ENCODE results near the gene KIRREL2. TPM values are rescaled to one million over a fixed set of nuclear protein-coding genes. Genes with fewer than 3 reads are reported as not detected.

The KIRREL2 gene
- total and polyA plus RNA-seq, 9 of the 15 experiments (the other 6 are each of a cell fraction or from before 2014, with no cell fraction given): 0.01 to 0.12 (median 0.09) TPM; not detected in 4

DNA sequence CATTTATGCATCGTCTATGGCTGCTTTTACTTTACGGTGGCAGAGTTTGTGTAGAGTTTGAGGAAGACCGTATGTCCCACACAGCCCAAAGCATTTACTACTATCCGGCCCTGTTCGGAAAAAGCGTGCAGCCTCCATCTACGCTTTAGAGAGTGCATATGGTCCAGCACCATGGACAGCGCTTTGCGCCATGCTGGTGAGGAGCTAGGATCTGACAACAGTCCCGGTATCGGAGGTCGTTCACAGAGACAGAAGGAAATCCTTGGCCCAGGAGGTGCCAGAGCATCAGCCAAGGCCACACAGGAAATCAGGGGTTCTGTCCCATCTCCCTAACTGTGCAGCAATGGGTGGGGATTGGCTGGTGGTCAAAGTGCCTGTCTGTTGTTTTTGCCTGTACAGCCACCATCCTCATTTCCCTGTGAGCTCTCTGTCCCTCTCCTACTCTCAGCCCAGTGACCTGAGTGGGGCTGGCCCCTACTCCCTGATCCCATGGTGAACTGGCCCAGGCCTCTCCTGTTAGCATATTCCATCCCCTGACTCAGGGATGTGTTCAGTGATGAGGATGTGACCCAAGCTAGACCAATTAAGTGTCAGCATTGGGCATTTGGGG lies 27.9 kb upstream of the KIRREL2 start (continued):
- no peak for TF ChIP-seq FOXM1 (IDR thresholded peaks at IDR 0.05; ENCODE audit: low read depth)
- TF ChIP-seq FOXM1 (CRISPR knock-in tag; IDR thresholded peaks at IDR 0.05; ENCODE audit: low read depth): peak; percentile 80; the same call in 1 of the 2 replicates
- TF ChIP-seq, protein P1, sequence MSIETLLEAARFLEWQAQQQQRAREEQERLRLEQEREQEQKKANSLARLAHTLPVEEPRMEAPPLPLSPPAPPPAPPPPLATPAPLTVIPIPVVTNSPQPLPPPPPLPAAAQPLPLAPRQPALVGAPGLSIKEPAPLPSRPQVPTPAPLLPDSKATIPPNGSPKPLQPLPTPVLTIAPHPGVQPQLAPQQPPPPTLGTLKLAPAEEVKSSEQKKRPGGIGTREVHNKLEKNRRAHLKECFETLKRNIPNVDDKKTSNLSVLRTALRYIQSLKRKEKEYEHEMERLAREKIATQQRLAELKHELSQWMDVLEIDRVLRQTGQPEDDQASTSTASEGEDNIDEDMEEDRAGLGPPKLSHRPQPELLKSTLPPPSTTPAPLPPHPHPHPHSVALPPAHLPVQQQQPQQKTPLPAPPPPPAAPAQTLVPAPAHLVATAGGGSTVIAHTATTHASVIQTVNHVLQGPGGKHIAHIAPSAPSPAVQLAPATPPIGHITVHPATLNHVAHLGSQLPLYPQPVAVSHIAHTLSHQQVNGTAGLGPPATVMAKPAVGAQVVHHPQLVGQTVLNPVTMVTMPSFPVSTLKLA (conservative IDR thresholded peaks at IDR 0.05): peak; percentile 83 to 91
- peak; percentile 75 to 96 for TF ChIP-seq SIN3A (IDR thresholded peaks at IDR 0.05; ENCODE audit: borderline replicate concordance in 2 of 2, control insufficient read depth in 1 of 2, low read depth in 2 of 2, low read length in 2 of 2)
- no peak for TF ChIP-seq TBP (optimal IDR thresholded peaks at IDR 0.05; ENCODE audit: low read depth, low read length)
- TF ChIP-seq, protein P2, sequence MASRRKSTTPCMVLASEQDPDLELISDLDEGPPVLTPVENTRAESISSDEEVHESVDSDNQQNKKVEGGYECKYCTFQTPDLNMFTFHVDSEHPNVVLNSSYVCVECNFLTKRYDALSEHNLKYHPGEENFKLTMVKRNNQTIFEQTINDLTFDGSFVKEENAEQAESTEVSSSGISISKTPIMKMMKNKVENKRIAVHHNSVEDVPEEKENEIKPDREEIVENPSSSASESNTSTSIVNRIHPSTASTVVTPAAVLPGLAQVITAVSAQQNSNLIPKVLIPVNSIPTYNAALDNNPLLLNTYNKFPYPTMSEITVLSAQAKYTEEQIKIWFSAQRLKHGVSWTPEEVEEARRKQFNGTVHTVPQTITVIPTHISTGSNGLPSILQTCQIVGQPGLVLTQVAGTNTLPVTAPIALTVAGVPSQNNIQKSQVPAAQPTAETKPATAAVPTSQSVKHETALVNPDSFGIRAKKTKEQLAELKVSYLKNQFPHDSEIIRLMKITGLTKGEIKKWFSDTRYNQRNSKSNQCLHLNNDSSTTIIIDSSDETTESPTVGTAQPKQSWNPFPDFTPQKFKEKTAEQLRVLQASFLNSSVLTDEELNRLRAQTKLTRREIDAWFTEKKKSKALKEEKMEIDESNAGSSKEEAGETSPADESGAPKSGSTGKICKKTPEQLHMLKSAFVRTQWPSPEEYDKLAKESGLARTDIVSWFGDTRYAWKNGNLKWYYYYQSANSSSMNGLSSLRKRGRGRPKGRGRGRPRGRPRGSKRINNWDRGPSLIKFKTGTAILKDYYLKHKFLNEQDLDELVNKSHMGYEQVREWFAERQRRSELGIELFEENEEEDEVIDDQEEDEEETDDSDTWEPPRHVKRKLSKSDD (conservative IDR thresholded peaks at IDR 0.05; ENCODE audit: low read length): no peak
- TF ChIP-seq, protein P3, sequence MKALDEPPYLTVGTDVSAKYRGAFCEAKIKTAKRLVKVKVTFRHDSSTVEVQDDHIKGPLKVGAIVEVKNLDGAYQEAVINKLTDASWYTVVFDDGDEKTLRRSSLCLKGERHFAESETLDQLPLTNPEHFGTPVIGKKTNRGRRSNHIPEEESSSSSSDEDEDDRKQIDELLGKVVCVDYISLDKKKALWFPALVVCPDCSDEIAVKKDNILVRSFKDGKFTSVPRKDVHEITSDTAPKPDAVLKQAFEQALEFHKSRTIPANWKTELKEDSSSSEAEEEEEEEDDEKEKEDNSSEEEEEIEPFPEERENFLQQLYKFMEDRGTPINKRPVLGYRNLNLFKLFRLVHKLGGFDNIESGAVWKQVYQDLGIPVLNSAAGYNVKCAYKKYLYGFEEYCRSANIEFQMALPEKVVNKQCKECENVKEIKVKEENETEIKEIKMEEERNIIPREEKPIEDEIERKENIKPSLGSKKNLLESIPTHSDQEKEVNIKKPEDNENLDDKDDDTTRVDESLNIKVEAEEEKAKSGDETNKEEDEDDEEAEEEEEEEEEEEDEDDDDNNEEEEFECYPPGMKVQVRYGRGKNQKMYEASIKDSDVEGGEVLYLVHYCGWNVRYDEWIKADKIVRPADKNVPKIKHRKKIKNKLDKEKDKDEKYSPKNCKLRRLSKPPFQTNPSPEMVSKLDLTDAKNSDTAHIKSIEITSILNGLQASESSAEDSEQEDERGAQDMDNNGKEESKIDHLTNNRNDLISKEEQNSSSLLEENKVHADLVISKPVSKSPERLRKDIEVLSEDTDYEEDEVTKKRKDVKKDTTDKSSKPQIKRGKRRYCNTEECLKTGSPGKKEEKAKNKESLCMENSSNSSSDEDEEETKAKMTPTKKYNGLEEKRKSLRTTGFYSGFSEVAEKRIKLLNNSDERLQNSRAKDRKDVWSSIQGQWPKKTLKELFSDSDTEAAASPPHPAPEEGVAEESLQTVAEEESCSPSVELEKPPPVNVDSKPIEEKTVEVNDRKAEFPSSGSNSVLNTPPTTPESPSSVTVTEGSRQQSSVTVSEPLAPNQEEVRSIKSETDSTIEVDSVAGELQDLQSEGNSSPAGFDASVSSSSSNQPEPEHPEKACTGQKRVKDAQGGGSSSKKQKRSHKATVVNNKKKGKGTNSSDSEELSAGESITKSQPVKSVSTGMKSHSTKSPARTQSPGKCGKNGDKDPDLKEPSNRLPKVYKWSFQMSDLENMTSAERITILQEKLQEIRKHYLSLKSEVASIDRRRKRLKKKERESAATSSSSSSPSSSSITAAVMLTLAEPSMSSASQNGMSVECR (CRISPR knock-in tag; IDR thresholded peaks at IDR 0.05): peak; percentile 88; the same call in 1 of the 2 replicates
- TF ChIP-seq, protein P4, sequence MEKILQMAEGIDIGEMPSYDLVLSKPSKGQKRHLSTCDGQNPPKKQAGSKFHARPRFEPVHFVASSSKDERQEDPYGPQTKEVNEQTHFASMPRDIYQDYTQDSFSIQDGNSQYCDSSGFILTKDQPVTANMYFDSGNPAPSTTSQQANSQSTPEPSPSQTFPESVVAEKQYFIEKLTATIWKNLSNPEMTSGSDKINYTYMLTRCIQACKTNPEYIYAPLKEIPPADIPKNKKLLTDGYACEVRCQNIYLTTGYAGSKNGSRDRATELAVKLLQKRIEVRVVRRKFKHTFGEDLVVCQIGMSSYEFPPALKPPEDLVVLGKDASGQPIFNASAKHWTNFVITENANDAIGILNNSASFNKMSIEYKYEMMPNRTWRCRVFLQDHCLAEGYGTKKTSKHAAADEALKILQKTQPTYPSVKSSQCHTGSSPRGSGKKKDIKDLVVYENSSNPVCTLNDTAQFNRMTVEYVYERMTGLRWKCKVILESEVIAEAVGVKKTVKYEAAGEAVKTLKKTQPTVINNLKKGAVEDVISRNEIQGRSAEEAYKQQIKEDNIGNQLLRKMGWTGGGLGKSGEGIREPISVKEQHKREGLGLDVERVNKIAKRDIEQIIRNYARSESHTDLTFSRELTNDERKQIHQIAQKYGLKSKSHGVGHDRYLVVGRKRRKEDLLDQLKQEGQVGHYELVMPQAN (IDR thresholded peaks at IDR 0.05; ENCODE audit: borderline replicate concordance): peak; percentile 66; the same call in 1 of the 2 replicates
- TF ChIP-seq NCOA1 (IDR thresholded peaks at IDR 0.05; ENCODE audit: low read depth): peak; percentile 54; the same call in 1 of the 2 replicates
- peak; percentile 96 for TF ChIP-seq ZNF232 (CRISPR knock-in tag; IDR thresholded peaks at IDR 0.05)
- TF ChIP-seq KLF13 (tag; IDR thresholded peaks at IDR 0.05; ENCODE audit: borderline replicate concordance, low read depth): no peak
- peak in 1 of 2 experiments; percentile 77; a peak in 2 of 4 replicates for TF ChIP-seq MAZ (CRISPR knock-in tag; conservative IDR thresholded peaks at IDR 0.05 in 1 of 2, IDR thresholded peaks at IDR 0.05 in 1 of 2)
